ENCODE results near the gene CACNA1C.

Gene CACNA1C

GRCh38 chr12:2271961-2272360 is 219.2 kb downstream of the CACNA1C start:
- no peak for DNase-seq (ENCODE audit: extremely low read depth in 1 of 2, low read depth in 1 of 2)

- DNase-seq (ENCODE audit: extremely low read depth in 1 of 2, low read depth in 1 of 2): no peak
These were observed 220.5 kb downstream of the CACNA1C start for GRCh38 chr12:2273288-2273687.

- no peak for DNase-seq (ENCODE audit: extremely low read depth in 1 of 2, low read depth in 1 of 2)
These were observed 221.0 kb downstream of the CACNA1C start for GRCh38 chr12:2273751-2274150.

GRCh38 chr12:2274733-2275132 is 221.9 kb downstream of the CACNA1C start:
- no peak for DNase-seq (ENCODE audit: extremely low read depth in 1 of 2, low read depth in 1 of 2)

- no peak for DNase-seq (ENCODE audit: extremely low read depth in 1 of 2, low read depth in 1 of 2)
These were observed 223.7 kb downstream of the CACNA1C start for GRCh38 chr12:2276288-2277033.

- no peak for DNase-seq (ENCODE audit: extremely low read depth in 1 of 2, low read depth in 1 of 2)
These were observed 224.8 kb downstream of the CACNA1C start for GRCh38 chr12:2277492-2278155.

- no peak for DNase-seq (ENCODE audit: extremely low read depth in 1 of 2, low read depth in 1 of 2)
These were observed 228.7 kb downstream of the CACNA1C start for GRCh38 chr12:2281446-2281845.

- DNase-seq (ENCODE audit: extremely low read depth in 1 of 2, low read depth in 1 of 2): no peak
These were observed 229.5 kb downstream of the CACNA1C start for GRCh38 chr12:2282318-2282717.

- DNase-seq (ENCODE audit: extremely low read depth in 1 of 2, low read depth in 1 of 2): no peak
These were observed 230.7 kb downstream of the CACNA1C start for GRCh38 chr12:2283480-2283879.

GRCh38 chr12:2283916-2284315 is 231.1 kb downstream of the CACNA1C start:
- DNase-seq (ENCODE audit: extremely low read depth in 1 of 2, low read depth in 1 of 2): no peak

GRCh38 chr12:2284321-2284813 is 231.6 kb downstream of the CACNA1C start:
- no peak for DNase-seq (ENCODE audit: extremely low read depth in 1 of 2, low read depth in 1 of 2)

GRCh38 chr12:2284857-2285256 is 232.1 kb downstream of the CACNA1C start:
- no peak for DNase-seq (ENCODE audit: extremely low read depth in 1 of 2, low read depth in 1 of 2)

GRCh38 chr12:2285462-2285861 is 232.7 kb downstream of the CACNA1C start:
- no peak for DNase-seq (ENCODE audit: extremely low read depth in 1 of 2, low read depth in 1 of 2)

GRCh38 chr12:2286047-2286446 is 233.3 kb downstream of the CACNA1C start:
- no peak for DNase-seq (ENCODE audit: extremely low read depth in 1 of 2, low read depth in 1 of 2)

GRCh38 chr12:2286461-2287131 is 233.8 kb downstream of the CACNA1C start:
- DNase-seq (ENCODE audit: extremely low read depth in 1 of 2, low read depth in 1 of 2): no peak

- no peak for DNase-seq (ENCODE audit: extremely low read depth in 1 of 2, low read depth in 1 of 2)
These were observed 234.4 kb downstream of the CACNA1C start for GRCh38 chr12:2287151-2287550.

- no peak for DNase-seq (ENCODE audit: extremely low read depth in 1 of 2, low read depth in 1 of 2)
These were observed 234.8 kb downstream of the CACNA1C start for GRCh38 chr12:2287589-2287988.

GRCh38 chr12:2288001-2288400 is 235.2 kb downstream of the CACNA1C start:
- DNase-seq (ENCODE audit: extremely low read depth in 1 of 2, low read depth in 1 of 2): no peak

- no peak for DNase-seq (ENCODE audit: extremely low read depth in 1 of 2, low read depth in 1 of 2)
These were observed 235.7 kb downstream of the CACNA1C start for GRCh38 chr12:2288471-2288870.

GRCh38 chr12:2288875-2289274 is 236.1 kb downstream of the CACNA1C start:
- DNase-seq (ENCODE audit: extremely low read depth in 1 of 2, low read depth in 1 of 2): no peak

- no peak for DNase-seq (ENCODE audit: extremely low read depth in 1 of 2, low read depth in 1 of 2)
These were observed 236.7 kb downstream of the CACNA1C start for GRCh38 chr12:2289525-2289924.

- no peak for DNase-seq (ENCODE audit: extremely low read depth in 1 of 2, low read depth in 1 of 2)
These were observed 237.3 kb downstream of the CACNA1C start for GRCh38 chr12:2290091-2290490.

Data from activated CD8-positive, alpha-beta memory T cell treated with anti-CD3 and anti-CD28 coated beads for 1 hour (primary cell).